CD4-positive, alpha-beta memory T cell (primary cell): ENCODE measurements around the gene OMD. TPM values are rescaled to one million over a fixed set of nuclear protein-coding genes. Genes with fewer than 3 reads are reported as not detected.
A peak's percentile ranks its signal among the peaks of the same experiment; 100 is the strongest.

ENCODE experiments used
- CTCF ChIA-PET: fragments of 350-600 bp; sonication (Branson Sonifier 250); formaldehyde crosslinking; loops from one replicate; lab custom pipeline; 2021; ENCODE audit warnings: inconsistent platforms; ENCODE audit not compliant: partially characterized antibody; lab: Charles Lee
- POLR2A ChIA-PET: fragments of 350-600 bp; sonication (Branson Sonifier 250); formaldehyde crosslinking; loops from one replicate; lab custom pipeline; 2021; ENCODE audit not compliant: partially characterized antibody; lab: Charles Lee
- DNase-seq, 5 donors: peaks; one replicate each; pipeline versions ENCODE4 v3.0.0 to v3.0.0-alpha.2; 2020 to 2022; ENCODE audit warnings: mixed read lengths in 1 of 5
- H3K27ac ChIP-seq: one replicate; pipeline ENCODE4 v1.7.0; 2013; ENCODE audit warnings: low read depth, low read length
- H3K27me3 ChIP-seq: 2 replicates; pipeline ENCODE4 v1.7.0; 2013; ENCODE audit warnings: mild to moderate bottlenecking, low read length, moderate library complexity; ENCODE audit not compliant: insufficient read depth
- H3K36me3 ChIP-seq: 2 replicates; pipeline ENCODE4 v1.7.0; 2013; ENCODE audit warnings: mild to moderate bottlenecking, low read length, moderate library complexity; ENCODE audit not compliant: insufficient read depth
- H3K4me1 ChIP-seq: 2 replicates; pipeline ENCODE4 v1.7.0; 2013; ENCODE audit warnings: mild to moderate bottlenecking, low read length, moderate library complexity; ENCODE audit not compliant: insufficient read depth
- H3K4me3 ChIP-seq, 2 donors: one replicate each; pipeline ENCODE4 v1.7.0; 2013; ENCODE audit warnings: low read length in 2 of 2, mild to moderate bottlenecking in 1 of 2
- H3K9me3 ChIP-seq, 2 donors: one replicate each; pipeline ENCODE4 v1.7.0; 2013; ENCODE audit warnings: low read length in 2 of 2, control low read depth in 1 of 2; ENCODE audit not compliant: control insufficient read depth in 1 of 2
- H3K27ac Mint-ChIP-seq, 7 donors: one replicate each; pipeline ENCODE4 v1.8.0; 2020 to 2021; ENCODE audit warnings: mixed read lengths in 7 of 7, mild to moderate bottlenecking in 6 of 7, inconsistent platforms in 3 of 7, moderate library complexity in 3 of 7
- H3K27me3 Mint-ChIP-seq, 2 donors: one replicate each; pipeline ENCODE4 v1.8.0; 2020 to 2021; ENCODE audit warnings: mixed read lengths in 2 of 2
- H3K36me3 Mint-ChIP-seq, 2 donors: one replicate each; pipeline ENCODE4 v1.8.0; 2020 to 2021; ENCODE audit warnings: mixed read lengths in 2 of 2, inconsistent platforms in 1 of 2, mild to moderate bottlenecking in 1 of 2
- H3K4me1 Mint-ChIP-seq, 4 donors: one replicate each; pipeline ENCODE4 v1.8.0; 2020 to 2021; ENCODE audit warnings: mixed read lengths in 4 of 4, mild to moderate bottlenecking in 1 of 4
- H3K4me3 Mint-ChIP-seq, 8 donors: one replicate each; pipeline ENCODE4 v1.8.0; 2020 to 2021; ENCODE audit warnings: mixed read lengths in 8 of 8, mild to moderate bottlenecking in 7 of 8, moderate library complexity in 6 of 8, inconsistent platforms in 3 of 8
- H3K9me3 Mint-ChIP-seq, 8 donors: one replicate each; pipeline ENCODE4 v1.8.0; 2020 to 2021; ENCODE audit warnings: mixed read lengths in 8 of 8, mild to moderate bottlenecking in 5 of 8, inconsistent platforms in 3 of 8, moderate library complexity in 1 of 8
- intact Hi-C: fragments of 100-400 bp; cut with micrococcal nuclease; formaldehyde crosslinking; loops from one replicate; pipeline ENCODE4 v1.15.1; 2023
- polyA plus RNA-seq, 2 donors: library from polyadenylated mRNA; unstranded; fragments of 300-500 nt; fragmentation: Illumina TruSeq; gene quantifications; one replicate each; pipeline ENCODE4 v1.2.3, GENCODE V29; 2021
- total RNA-seq, 2 experiments: library from RNA; stranded (reverse); gene quantifications; one replicate each; pipeline ENCODE4 v1.2.3, GENCODE V29; 2021

The OMD gene
- total and polyA plus RNA-seq, 4 experiments from 2014 or later = 0.07 to 0.09 TPM; not detected in 2

DNA sequence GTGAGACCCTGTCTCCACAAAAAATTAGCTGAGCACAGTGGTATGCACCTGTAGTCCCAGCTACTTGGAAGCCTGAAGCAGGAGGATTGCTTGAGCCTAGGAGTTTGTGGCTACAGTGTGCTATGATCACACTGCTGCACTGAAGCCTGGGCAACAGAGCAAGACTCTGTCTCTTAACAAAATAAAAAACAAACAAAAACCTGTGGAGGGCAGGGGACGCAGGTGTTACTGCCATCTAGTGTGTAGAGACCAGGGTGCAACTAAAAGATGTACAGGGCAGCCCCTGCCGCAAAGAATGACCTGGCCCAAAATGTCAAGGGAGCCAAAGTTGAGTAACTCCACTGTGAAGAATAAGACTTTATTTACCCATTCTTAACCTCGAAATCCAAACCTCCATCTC is 30.9 kb upstream of the OMD start:
- peaks cover 0 to 2% (median 0%) of the 10 kb centered on the region in 8 donors for H3K9me3 Mint-ChIP-seq
- no peak for DNase-seq
- ChIA-PET POLR2A (no interaction called here), CTCF (no interaction called here)
- Histone ChIP-seq H3K9me3 (no peaks in the 10 kb centered on the region), H3K4me1 (no peaks in the 10 kb centered on the region), H3K27me3 (no peaks in the 10 kb centered on the region), H3K4me3 (no peak overlapping the region), H3K27ac (no peak overlapping the region), H3K36me3 (no peaks in the 10 kb centered on the region)
- H3K27me3 Mint-ChIP-seq = no peaks in the 10 kb centered on the region
- H3K4me1 Mint-ChIP-seq = no peaks in the 10 kb centered on the region
- H3K36me3 Mint-ChIP-seq = no peaks in the 10 kb centered on the region
- intact Hi-C loops = no loop called here
- H3K4me3 Mint-ChIP-seq = no peak overlapping the region
- no peak overlapping the region for H3K27ac Mint-ChIP-seq

DNA sequence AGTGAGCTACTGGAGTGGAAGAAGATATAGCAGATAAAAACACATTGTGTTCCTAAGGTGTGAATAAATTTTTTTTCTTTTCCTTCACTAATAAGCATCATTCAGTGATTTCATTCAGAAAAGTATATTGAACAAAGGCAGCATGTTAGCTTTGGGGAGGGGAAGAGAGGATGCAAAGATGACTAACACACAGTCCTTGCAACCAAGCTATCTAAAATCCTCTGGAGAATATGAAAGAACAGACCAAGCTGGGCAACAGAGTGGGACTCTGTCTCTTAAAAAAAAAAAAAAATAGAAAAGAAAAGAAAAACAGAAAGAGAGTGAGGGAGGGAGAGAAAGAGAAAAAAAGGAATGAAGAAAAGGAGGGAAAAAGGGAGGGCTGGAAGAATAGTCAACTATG is 22.3 kb upstream of the OMD start:
- POLR2A ChIA-PET = no interaction called here
- intact Hi-C loops = loop anchor here (10.0 kb wide), 1 partner anchor 102 kb away; no protein-coding TSS in a partner anchor
- Mint-ChIP-seq H3K36me3 (no peaks in the 10 kb centered on the region), H3K4me1 (no peaks in the 10 kb centered on the region), H3K27ac (no peak overlapping the region), H3K9me3 (peaks cover 0 to 5% (median 0%) of the 10 kb centered on the region in 8 donors), H3K4me3 (no peak overlapping the region), H3K27me3 (no peaks in the 10 kb centered on the region)
- Histone ChIP-seq H3K27ac (no peak overlapping the region), H3K4me3 (no peak overlapping the region), H3K36me3 (no peaks in the 10 kb centered on the region), H3K4me1 (no peaks in the 10 kb centered on the region), H3K27me3 (no peaks in the 10 kb centered on the region), H3K9me3 (no peaks in the 10 kb centered on the region)
- CTCF ChIA-PET = interaction anchor here (1.5 kb wide), 2 partner anchors 306 to 307 kb away, joined by 3 read pairs; no protein-coding TSS in a partner anchor
- no peak for DNase-seq

DNA sequence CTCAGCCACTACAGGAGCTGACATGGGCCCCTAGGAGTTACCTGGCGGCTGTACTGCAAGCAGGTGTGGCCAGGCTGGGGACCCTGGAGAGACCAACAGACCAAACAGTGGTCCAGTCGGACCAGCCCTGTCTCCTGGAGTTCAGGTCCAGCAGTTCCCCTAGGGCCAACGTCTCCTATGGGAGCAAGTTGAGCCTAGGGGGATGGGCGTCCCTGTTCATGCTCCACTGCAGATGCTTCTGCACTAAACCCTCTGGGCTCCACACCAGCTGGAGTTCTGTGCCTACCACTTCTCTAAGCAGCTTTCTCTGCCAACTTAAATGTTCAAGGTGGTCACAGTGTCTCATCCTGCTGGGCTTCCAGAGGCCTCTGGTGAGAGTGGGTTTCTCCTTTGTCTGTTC is 20.6 kb upstream of the OMD start:
- Mint-ChIP-seq H3K27me3 (no peaks in the 10 kb centered on the region), H3K27ac (no peak overlapping the region)
- POLR2A ChIA-PET = no interaction called here

DNA sequence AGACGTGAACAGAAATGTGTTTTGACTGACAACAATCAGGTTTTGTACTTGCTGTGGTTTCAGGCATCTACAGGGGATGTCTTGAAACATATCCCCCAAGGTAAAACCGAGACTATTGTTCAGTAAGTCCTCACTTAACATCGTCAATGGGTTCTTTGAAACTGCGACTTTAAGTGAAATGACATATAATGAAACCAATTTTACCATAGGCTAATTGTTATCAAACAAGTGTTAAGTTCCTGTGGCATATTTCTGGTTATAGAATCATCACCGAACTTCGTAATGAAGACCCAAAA is 16.4 kb upstream of the OMD start:
- H3K36me3 ChIP-seq = no peaks in the 10 kb centered on the region
- H3K4me3 ChIP-seq = peak overlapping the region in 1 of 2 donors; percentile 0
- Mint-ChIP-seq H3K36me3 (no peaks in the 10 kb centered on the region), H3K9me3 (no peaks in the 10 kb centered on the region), H3K4me3 (peak overlapping the region; percentile 18 to 72 (median 48)), H3K4me1 (peaks cover 4 to 10% (median 8%) of the 10 kb centered on the region in 4 donors), H3K27ac (peak overlapping the region in 6 of 7 donors; percentile 32 to 86 (median 68)), H3K27me3 (no peaks in the 10 kb centered on the region)
- no peaks in the 10 kb centered on the region for H3K9me3 ChIP-seq
- no peaks in the 10 kb centered on the region for H3K27me3 ChIP-seq
- DNase-seq = peak in 4 of 5 donors; percentile 6 to 32 (median 17)
- CTCF ChIA-PET = interaction anchor here (1.1 kb wide), 1 partner anchor 300 kb away, joined by 3 read pairs; no protein-coding TSS in a partner anchor
- intact Hi-C loops = loop anchor here (2.0 to 10.0 kb wide), 2 partner anchors 96 to 300 kb away; no protein-coding TSS in a partner anchor
- peak overlapping the region; percentile 11 for H3K27ac ChIP-seq
- H3K4me1 ChIP-seq = peaks cover 11% of the 10 kb centered on the region
- POLR2A ChIA-PET = interaction anchor here (0.9 to 1.0 kb wide), 2 partner anchors 20 to 97 kb away, joined by 3 read pairs; no protein-coding TSS in a partner anchor

More for the DNA sequence above, 20.6 kb upstream of the OMD start:
- Mint-ChIP-seq H3K4me3 (no peak overlapping the region), H3K9me3 (peaks cover 0 to 3% (median 0%) of the 10 kb centered on the region in 8 donors), H3K36me3 (no peaks in the 10 kb centered on the region), H3K4me1 (peaks cover 4 to 10% (median 8%) of the 10 kb centered on the region in 4 donors)
- Histone ChIP-seq H3K27ac (no peak overlapping the region), H3K9me3 (no peaks in the 10 kb centered on the region), H3K4me3 (no peak overlapping the region), H3K4me1 (peaks cover 6% of the 10 kb centered on the region), H3K36me3 (no peaks in the 10 kb centered on the region), H3K27me3 (no peaks in the 10 kb centered on the region)
- CTCF ChIA-PET = interaction anchor here (1.5 kb wide), 1 partner anchor 305 kb away, joined by 3 read pairs; no protein-coding TSS in a partner anchor
- intact Hi-C loops = loop anchor here (10.0 kb wide), 1 partner anchor 100 kb away; no protein-coding TSS in a partner anchor
- DNase-seq = no peak

DNA sequence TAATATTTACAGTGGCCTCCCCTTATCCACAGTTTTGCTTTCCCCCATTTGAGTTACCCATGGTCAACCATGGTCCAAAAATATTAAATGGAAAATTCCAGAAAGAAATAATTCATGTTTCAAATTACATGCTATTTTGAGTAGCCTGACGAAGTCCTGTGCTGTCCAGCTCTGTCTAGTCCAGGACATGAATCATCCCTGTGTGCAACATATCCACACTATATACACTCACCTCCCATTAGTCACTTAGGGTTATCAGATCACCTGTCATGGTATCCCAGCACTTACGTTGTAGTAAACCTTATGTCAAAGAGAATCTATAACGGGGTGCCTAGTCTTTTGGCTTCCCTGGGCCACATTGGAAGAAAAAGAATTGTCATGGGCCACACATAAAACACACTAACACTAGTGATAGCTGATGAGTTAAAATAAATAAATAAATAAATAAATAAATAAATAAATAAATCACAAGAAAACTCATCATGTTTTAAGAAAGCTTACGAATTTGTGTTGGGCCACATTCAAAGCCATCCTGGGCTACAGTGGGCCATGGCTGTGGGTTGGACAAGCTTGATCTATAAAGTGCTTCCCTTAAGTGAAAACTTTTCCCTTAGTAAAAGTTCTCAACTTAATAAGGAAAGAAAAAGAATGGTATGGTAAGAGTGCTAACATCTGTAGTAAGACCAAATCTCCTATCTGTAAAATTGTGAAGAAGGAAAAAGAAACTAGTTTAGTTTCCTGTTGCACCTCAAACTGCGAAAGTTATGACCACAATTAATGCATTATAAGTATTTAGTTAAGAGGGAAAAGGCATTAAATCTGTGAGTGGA is 15.9 kb upstream of the OMD start:
- no peaks in the 10 kb centered on the region for H3K9me3 Mint-ChIP-seq
- peak overlapping the region; percentile 8 to 86 (median 57) for H3K27ac Mint-ChIP-seq
- intact Hi-C loops = loop anchor here (2.0 to 10.0 kb wide), 2 partner anchors 95 to 299 kb away; no protein-coding TSS in a partner anchor
- Histone ChIP-seq H3K36me3 (no peaks in the 10 kb centered on the region), H3K27ac (peak overlapping the region; percentile 11), H3K4me1 (peaks cover 11% of the 10 kb centered on the region), H3K9me3 (no peaks in the 10 kb centered on the region), H3K27me3 (no peaks in the 10 kb centered on the region), H3K4me3 (peak overlapping the region in 1 of 2 donors; percentile 0)
- ChIA-PET CTCF (interaction anchor here (1.1 kb wide), 1 partner anchor 300 kb away, joined by 3 read pairs; no protein-coding TSS in a partner anchor), POLR2A (interaction anchor here (0.9 to 1.0 kb wide), 2 partner anchors 19 to 96 kb away, joined by 3 read pairs; no protein-coding TSS in a partner anchor)
- H3K27me3 Mint-ChIP-seq = no peaks in the 10 kb centered on the region
- DNase-seq = no peak
- peak overlapping the region; percentile 18 to 72 (median 48) for H3K4me3 Mint-ChIP-seq
- H3K36me3 Mint-ChIP-seq = no peaks in the 10 kb centered on the region
- H3K4me1 Mint-ChIP-seq = peaks cover 4 to 10% (median 8%) of the 10 kb centered on the region in 4 donors

DNA sequence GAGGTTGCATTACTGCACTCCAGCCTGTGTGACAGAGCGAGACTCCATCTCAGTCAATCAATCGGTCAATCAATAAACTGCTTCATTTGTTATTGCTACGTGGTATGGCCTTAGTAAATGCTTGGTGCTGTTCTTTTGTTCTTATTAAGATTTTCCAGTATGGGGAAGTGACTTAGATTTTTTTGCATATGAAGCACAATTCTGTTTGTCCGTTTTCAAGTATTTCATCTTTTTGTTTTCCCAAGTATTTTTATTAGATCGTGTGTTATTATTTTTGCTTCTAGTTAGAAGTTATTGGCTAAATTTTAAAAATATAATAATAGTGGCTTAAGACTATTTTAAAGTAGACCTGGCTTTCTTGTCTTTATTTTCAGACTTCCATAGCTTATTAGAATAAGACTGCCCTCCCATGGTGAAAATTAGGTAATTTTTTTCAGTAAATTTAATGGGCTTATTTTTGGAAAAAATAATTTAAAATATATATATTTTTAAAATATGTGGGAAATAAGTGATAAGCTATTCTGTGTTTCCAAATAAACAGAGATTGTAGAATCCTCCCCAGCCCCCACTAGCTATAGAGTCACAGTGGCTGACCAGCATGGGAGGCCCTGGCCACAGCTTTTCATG is 14.7 kb upstream of the OMD start:
- Mint-ChIP-seq H3K4me3 (no peak overlapping the region), H3K36me3 (no peaks in the 10 kb centered on the region), H3K27me3 (no peaks in the 10 kb centered on the region), H3K27ac (no peak overlapping the region), H3K4me1 (peaks cover 4 to 10% (median 9%) of the 10 kb centered on the region in 4 donors), H3K9me3 (no peaks in the 10 kb centered on the region)
- Histone ChIP-seq H3K27me3 (no peaks in the 10 kb centered on the region), H3K27ac (no peak overlapping the region), H3K9me3 (no peaks in the 10 kb centered on the region), H3K36me3 (no peaks in the 10 kb centered on the region), H3K4me1 (peaks cover 11% of the 10 kb centered on the region), H3K4me3 (no peak overlapping the region)
- POLR2A ChIA-PET = no interaction called here
- CTCF ChIA-PET = interaction anchor here (1.0 to 2.5 kb wide), 3 partner anchors 269 to 301 kb away, joined by 3 to 14 read pairs (median 5); no protein-coding TSS in a partner anchor
- intact Hi-C loops = no loop called here
- peak in 1 of 5 donors; percentile 4 for DNase-seq

DNA sequence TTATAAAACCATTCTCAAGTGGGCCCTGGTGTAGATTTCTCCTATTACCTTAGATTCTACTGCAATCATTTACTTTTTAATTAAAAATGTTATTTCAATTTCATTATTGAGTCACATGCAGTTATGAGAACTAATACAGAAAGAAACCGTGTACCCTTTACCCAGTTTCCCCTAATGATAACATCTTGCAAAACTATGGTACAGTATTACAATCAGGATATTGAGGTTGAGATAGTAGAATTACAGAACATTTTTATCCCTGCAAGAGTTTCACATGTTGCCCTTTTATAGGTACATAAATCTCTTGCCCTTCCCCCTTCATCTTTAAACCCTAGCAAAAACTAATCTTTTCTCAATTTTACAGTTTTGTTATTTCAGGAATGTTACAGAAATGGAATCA is 11.0 kb upstream of the OMD start:
- H3K4me1 Mint-ChIP-seq = peaks cover 0 to 3% (median under 1%) of the 10 kb centered on the region in 4 donors
- no peak overlapping the region for H3K27ac Mint-ChIP-seq
- H3K36me3 ChIP-seq = no peaks in the 10 kb centered on the region
- H3K4me1 ChIP-seq = peaks cover 9% of the 10 kb centered on the region
- no peaks in the 10 kb centered on the region for H3K9me3 Mint-ChIP-seq
- H3K27me3 ChIP-seq = no peaks in the 10 kb centered on the region
- no peak for DNase-seq
- no peaks in the 10 kb centered on the region for H3K27me3 Mint-ChIP-seq
- no peaks in the 10 kb centered on the region for H3K9me3 ChIP-seq
- ChIA-PET CTCF (no interaction called here), POLR2A (no interaction called here)
- no peak overlapping the region for H3K27ac ChIP-seq
- H3K4me3 ChIP-seq = no peak overlapping the region
- no peak overlapping the region for H3K4me3 Mint-ChIP-seq
- intact Hi-C loops = no loop called here
- no peaks in the 10 kb centered on the region for H3K36me3 Mint-ChIP-seq
